ENCODE results near the gene NEGR1.

GRCh38 chr1:72253132-72253531 is 29.2 kb downstream of the NEGR1 start:
- TF ChIP-seq CTCF (IDR thresholded peaks at IDR 0.05; ENCODE audit: poor library complexity, severe bottlenecking) = no peak
- TF ChIP-seq EZH2 (IDR thresholded peaks at IDR 0.05; ENCODE audit: borderline replicate concordance, insufficient read depth, low read length, poor library complexity, severe bottlenecking) = no peak
- TF ChIP-seq EP300 (conservative IDR thresholded peaks at IDR 0.05; ENCODE audit: poor library complexity, severe bottlenecking) = no peak
- no peak for TF ChIP-seq TAF1 (IDR thresholded peaks at IDR 0.05; ENCODE audit: low read depth)
- no peak for TF ChIP-seq SMC3 (conservative IDR thresholded peaks at IDR 0.05; ENCODE audit: poor library complexity)
- no peak for TF ChIP-seq RAD21 (conservative IDR thresholded peaks at IDR 0.05)
